NCI-H146 (cell line): ENCODE results near the gene SRGAP3.

Experiments used
- DNase-seq: peaks from one replicate; lab custom pipeline; 2025; lab: John Stamatoyannopoulos, UW

Gene SRGAP3

DNA sequence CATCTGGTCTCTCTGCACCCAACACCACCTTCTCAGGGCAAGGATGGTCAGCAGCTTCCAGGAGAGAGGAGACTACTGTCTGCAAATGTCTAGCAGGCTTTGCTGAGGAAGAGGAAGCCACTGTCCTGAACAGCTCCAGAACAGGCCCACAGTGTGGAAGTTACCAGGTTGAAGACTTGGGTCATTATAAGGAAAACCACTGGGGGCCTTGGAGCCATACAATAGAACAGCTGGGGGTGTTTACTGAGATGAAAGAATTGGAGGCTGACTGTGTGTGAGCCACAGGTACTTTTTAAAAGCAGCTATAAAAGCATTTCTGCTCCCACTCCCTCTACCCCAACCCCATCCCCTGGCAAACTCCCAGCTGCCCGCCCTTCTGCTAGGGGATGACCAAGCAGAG lies 24.2 kb downstream of the SRGAP3 start:
- no peak for DNase-seq

DNA sequence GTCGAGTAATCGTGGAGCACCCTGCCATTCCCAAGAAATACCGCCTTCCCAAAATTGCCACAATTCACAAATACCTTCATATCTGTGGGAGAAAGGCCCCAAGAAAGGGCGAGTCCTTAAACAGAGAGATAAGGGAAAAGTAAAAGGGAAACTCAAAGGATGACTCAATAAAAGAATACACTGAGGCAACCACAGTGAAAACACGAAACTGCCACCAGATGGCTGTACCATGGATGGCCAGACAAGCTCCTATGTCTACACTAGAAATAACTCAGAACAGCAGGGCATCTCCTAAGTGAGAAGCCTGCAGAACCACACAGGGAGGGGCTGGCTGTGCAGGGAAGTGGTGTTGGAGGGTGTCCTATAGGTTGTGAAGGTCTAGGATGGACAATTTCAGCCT lies 25.0 kb downstream of the SRGAP3 start:
- no peak for DNase-seq

DNA sequence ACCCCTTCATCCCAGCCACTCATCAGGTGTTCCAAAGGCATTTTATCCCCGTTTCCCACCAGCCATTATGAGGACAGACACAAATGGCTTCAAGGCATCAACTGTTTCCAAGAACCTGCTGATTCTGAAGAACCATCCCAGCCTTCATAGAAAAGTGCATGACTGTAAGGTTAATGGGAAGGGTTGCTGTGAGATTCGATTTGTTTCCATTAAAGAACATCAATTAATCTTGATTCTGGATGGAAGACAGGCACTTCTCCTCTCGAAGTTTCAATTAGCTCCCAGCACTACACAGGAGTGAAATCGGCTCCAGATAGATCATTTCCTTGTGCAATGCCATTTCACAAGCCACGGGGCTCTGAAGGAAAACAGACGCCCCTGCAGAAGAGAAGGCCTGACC lies 25.8 kb downstream of the SRGAP3 start:
- DNase-seq = no peak

DNA sequence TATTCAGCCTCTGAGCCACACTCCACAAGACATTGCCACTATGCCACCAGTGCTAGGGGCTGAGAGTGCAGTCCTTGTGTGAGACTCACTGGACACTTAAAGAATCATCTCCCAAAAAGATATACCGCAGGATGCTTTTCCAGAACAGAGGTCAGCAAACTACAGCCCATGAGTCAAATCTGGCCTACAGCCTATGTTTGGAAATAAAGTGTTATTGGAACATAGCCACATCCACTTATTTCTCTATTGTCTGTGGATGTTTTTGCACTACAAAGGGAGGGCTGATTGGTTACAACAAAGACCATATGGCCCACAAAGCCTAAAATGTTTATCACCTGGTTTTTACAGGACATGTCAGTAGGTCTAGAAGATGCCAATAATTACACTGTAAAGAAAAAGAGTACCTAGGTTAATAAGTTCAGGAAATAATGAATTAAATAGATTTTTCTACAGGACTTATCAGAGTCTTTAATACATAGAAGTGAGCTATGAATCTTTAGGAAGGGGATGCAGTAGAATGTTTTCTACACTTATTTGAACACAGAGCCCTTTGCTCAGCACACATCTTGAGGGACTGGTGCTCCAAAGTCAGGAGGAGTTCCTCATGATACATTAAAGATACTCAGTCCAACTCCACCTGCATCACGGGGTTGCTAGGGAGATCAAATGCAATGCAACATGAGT lies 26.3 kb downstream of the SRGAP3 start:
- no peak for DNase-seq

DNA sequence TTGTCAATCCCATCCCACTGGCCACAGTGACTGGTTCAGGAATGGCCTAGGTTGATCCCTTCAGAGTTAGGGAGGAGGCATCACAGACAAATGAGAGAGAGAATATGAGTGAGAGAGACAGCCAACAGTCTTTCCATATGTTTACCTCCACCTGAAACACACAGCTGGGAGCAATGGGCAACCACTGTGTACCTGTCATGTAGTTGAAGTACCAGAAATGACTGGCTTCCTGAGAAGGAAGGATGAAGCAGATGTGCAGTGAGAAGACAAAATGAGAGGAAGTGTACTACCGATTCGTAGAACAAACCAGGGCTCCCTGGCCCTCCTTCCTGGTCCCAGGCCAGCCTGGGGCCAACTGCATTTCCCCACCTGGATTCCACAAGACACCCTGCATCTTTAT lies 27.4 kb downstream of the SRGAP3 start:
- DNase-seq = no peak

DNA sequence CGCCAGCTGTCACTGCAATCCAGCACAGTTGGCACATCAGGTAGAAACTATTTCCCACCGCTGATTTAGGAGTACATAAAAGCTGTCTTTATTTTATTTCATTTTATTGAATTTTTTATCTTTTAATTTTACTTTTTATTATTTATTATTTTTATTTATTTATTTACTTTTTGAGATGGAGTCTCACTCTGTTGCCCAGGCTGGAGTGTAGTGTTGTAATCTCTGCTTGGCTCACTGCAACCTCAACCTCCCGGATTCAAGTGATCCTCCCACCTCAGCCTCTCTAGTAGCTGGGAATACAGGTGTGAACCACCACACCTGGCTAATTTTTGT lies 31.0 kb downstream of the SRGAP3 start:
- DNase-seq = no peak

DNA sequence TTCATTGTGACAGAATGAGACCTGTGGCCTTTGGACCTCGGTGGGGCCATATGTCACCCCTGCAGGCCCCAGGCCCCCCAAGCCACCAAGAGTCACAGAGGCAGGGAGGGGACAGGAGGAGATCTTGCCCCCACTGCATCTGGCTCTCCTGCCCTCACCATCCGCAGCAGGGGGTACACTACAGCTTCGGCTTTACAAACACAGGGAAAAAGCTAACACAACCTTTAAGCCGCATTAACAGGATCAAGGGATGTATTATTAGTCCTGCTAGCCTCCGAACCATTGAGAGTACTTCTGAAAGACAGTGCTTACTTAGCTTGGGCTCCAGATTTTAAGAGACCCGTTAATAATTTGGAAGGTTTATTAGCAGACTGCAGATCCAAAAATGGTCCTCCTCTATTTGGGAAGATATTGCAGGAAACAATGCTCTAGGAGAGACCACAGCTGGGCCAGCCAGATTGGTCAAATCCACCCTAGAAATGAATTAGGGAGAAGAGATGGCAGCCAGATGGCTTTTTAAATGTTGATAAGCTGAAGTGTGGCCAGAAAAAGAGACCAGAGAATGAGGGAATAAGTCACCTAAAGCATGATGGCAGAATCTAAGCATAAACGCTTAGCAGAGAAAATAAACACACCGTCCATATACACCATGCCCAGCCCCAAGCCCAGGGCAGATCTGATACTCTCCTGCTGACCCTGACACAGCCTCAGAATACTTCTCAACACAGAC lies 31.5 kb downstream of the SRGAP3 start:
- no peak for DNase-seq

DNA sequence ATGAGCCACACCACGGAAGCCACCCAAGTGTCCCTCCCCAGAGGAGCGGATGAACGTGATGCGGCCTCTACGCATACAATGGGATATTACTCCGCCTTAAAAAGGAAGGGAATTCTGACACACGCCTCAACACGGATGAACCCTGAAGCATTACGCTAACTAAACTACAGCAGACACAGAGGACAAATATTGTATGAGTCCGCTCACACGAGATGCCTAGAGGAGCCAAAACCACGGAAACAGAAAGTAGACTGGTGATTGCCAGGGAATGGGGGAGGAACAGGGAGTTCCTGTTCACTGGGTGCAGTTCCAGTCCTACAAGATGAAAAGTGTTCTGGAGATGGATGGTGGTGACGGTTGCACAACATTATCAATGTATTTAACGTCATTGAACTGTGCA lies 32.7 kb downstream of the SRGAP3 start:
- DNase-seq = no peak

DNA sequence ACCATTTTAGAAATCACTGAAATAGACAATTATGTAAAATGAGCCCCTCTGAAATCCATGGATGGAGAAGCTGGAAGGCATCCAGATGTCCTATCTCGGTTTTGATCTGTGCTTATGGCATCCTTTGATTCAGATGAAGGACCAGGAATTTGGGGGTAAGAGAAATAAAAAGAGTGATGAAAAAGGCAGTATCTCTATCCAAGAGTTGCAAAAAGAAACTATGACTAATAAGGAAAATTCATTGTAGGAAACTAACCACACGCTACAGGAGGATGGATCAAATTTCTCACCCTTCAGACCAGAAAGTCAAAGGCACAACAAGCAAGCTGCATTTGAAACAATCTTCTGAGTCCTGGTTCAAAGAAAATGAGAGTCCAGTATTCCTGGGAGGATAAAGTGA lies 34.8 kb downstream of the SRGAP3 start:
- no peak for DNase-seq

DNA sequence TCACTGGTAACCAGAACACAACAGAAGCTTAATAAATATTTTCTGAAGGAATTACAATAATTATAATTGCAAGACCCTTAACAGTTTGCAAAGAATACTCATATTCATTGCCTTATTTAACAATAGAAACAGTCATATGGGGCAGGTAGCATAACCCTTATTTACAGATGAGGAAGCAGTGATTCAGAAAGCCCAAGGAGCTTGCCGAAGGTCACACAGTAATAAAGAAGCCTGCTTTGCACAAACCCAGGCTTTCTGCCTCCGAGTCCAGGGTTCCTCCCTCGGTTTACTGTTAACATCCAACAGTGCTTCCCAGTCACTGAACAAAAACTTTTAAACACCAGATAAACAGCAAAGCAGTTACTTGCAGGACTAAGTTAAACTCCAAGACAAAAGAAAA lies 35.3 kb downstream of the SRGAP3 start:
- DNase-seq = no peak

DNA sequence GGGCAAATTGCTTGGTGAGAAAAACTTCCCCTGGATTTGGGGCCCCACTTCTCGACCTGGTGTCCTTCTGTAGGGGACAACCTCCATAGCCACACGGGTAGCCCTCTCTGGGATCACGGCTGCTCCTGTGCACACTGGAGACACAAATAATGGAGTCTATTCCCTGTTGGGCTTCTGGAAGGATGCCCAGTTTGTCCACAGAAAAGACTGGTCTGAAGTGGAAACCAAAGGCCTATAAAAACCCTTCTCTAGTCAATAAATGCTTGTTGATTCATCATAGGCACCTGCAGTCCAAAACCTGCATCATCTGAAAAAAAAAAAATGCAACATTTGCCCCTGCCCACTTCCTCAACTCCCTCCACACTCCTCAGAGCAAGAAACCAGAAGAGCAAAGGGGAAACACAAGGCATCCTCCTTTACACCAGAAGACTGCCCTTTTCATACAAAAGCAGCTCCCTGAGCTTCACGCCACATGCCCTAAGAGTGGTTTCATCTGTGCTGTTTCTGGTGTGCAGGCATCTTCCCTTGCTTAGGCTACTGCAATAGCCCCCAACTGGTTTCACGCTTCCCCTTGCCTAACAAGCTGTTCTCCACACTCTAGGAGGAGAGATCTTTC lies 36.3 kb downstream of the SRGAP3 start:
- no peak for DNase-seq

DNA sequence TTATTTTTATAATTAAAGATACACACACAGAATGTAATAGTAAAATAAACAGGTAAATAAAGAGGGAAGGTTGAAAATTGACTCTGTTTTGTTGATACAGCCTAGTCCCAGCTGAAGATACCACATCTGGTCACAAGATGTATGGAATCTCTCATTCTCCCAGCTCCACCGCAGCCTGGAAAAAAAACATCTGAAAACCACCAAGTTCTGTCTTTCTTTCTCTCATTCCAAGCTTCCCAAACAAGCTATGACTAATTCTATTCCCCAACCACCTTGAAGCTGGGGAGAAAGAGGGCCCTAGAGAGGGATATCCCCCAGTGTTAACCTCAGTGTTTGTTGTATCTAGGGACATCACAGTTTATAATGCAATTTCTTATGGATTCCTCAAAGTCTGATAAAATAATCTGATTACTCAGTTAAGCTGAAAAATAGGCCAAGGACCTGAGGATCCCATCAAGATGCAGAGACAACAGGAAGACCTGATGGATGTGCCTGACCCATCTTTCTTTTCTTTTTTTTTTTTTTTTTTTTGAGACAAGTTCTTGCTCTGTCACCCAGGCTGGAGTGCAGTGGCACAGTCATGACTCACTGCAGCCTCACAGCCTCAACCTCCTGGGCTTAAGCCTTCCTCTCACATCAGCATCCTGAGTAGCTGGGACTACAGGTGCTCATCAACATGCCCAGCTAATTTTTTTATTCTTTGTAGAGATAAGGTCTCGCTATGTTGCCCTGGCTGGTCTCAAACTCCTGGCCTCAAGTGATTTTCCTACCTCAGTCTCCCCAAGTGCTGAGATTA lies 38.1 kb downstream of the SRGAP3 start:
- no peak for DNase-seq

DNA sequence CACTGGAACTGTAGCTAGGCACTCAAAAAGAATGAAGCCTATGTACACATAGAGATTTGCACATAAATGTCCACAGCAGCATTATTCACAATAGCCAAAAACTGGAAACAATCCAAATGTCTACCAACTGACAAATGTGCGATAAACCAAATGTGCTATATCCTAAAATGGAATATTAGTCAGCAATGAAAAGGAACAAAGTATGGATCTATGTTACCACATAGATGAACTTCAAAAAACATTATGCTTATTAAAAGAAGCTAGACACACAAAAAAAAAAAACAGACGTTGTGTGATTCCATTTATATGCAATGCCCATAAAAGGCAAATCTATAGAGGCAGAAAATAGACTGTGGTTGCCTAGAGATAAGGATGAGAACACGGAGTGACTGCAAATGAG lies 39.7 kb downstream of the SRGAP3 start:
- DNase-seq = no peak

DNA sequence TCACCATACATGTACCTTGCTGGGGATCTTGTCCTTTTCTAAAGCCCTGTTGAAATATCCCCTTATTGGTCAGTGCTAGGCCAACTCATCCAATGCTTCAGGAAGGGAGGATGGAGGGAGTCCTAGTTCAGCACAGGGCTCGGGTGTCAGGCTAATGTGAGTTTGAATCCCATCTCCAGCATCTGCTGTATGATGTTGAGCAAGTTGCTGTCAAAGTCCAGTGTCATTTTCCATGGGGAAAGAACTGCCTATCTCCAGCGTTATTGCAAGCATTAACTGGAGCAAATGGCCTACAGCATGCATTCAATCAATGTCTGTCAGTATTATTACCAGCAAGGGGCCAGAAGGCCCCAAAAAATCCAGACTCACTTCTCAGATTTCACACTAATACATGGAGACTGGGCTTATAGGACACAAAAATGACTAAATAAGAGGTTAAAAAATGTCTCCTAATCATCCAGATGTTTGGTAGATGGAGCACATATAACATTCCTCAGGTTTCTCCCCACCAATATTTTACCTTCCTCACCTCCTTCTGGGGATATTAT lies 40.8 kb downstream of the SRGAP3 start:
- DNase-seq = no peak

DNA sequence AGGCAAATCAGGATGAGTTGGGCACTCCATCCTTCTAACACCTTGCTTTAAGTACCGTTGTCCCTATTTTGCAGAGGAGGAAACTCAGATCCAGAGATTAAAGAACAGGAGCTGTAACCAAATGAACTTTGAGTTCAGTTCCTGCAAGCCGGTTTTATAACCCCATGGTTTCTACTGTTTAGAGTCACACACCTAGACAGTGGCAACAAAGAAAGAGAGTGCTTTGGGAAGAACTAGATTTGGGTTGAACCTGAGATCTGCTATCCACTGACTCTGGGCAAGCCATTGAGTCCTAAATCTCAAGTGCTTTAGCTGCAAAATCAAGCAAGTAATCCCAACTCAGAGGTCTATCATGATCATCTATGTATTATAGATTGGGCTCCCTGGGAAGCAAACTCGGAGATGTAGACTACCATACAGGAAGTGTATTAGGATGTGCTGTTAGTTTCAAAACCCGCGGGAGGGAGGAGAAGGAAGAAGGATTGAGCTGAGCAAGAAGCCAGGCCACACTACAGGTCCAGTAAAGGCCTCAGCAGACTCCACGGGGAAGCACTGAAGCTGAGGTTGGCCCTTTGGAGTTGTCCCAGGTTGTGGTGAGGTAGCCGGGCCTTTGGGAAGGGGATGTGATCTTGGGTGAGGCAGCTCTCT lies 42.2 kb downstream of the SRGAP3 start:
- no peak for DNase-seq

DNA sequence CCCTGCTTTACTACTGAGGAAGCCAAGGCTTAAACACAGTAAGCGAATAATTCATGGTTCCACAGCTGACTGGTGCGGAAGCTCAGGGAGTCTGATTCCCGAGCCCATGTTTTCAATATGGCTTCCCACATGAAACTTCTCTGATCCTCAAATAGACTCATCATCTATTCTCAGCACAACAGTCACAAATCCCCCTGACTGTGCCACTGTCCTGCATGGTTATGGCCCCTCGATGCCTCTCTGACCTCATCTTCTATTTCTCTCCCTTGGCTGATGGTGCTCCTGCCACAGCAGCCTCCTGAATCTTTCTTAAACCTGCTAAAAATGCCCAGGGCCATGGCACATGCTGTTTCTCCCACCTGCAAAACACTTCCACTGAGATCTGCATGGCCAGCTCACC lies 43.2 kb downstream of the SRGAP3 start:
- DNase-seq = no peak

DNA sequence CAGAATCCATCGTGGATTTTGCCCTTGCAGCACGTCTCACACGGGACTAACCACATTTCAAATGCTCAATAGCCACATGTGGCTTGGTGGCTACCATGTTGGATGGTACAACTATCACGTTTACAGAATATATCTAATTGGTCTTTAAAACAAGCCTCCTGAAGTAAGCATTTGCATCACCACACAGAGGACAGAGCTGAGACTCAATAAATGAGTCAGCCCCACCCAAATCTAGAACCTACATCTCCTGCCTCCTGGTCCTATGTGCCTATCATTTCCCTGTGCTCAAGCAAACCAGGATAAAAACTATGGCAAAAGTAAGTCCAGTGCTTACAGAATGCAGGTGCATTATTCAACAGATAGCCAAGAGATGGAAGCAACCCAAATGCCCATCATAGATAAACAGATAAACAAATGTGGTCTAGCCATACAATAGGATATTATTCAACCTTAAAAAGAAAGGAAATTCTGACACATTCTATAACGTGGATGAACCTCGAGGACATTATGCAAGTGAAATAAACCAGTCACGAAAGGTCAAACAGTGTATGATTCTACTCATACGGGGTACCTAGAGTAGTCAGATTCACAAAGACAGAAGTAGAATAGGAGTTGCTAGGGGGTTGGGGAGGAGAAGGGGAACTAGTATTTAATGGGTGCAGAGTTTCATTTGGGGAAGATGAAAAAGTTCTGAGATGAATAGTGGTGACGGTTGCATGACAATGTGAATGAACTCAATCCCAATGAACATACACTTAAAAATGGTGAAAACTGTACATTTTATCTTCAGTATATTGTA lies 43.9 kb downstream of the SRGAP3 start:
- DNase-seq = no peak

DNA sequence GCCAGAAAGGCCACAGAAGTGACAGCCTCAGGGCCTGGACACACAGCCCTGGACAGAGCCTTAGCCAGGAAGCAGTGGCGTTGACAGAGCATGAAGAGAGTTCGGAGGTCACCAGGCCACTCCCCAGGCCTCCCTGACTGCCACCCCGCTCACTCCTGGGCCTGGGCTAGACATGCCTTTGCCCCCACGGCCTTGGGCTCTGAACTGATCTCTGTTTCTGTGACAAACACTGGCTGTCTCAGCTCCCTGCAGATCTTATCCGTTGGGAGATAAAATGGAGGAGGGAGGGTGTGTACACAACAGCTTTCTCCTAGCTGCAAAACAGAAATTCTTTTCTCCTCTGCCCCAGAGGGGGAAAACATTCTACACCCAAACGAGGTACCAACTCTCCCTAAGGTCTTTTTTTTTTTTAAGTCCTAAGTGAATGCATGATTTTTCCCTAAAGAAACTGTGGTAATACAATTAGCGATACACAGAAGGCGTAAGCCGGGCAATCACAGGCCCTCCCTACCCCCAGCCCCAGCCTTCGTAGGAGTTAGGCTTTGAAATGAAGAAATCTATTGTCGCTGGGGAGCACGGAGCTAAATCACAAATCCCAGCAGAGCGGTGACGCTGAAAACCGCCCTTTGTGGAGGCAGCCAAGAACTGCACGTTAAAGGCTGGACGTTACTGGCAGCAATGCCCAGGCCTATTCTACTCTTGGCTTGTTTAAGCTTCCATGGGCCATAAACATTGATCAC lies 45.0 kb downstream of the SRGAP3 start:
- no peak for DNase-seq

DNA sequence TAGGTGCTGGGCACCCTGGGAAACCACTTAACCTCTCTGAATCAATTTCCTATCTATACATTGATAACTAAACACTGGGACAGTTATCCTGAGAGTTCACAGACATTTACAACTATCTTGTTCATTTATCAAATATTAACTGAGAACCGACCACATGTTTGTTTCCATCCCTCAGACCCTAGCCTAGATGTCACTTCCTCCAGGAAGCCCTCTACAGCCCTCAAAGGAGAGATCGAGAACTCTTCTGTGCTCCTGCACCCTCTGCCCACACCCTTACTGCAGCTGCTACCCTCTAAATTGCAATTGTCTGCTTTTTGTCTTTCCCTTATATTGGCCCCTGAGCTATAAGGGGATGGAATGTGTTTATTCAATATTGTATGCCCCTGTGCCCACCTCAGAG lies 46.1 kb downstream of the SRGAP3 start:
- DNase-seq = no peak

DNA sequence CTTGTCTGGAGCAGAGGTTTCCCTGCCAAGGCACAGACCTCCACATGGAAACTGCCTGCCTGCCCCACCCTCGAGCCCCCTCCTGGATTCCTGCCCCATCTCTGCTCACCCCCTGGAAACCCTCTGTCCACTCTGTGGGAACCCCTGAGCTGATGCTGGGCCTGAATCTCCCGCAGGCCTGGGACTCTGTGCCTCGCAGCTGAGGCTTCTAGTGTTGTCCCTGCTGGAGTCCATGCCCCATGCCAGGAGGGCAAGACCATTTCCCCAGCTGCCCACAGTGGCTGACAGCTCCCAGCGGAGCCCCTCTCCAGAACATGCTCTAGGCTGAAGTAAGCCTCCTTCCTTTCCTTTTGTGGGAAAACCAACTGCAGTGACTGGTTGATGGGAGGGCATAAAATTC lies 46.9 kb downstream of the SRGAP3 start:
- DNase-seq = no peak

DNA sequence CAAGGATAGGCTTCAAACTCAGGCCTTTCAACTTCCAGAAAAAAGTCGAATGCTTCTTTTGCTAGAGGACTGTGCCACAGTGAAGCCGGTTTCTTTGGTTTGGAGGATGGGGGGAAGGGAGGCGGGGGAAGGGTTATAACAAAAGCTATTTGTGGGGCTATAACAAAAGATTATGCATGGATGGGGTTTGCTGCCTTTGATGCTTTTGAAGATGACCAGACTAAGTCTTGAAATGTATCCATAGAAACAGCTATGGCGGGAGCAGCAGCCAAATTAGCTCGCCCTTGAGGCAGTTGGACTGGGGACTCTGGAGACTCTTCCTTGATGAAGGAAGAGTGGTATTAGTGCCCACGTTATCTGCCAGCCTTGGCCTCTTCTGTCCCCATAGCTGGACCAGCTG lies 47.5 kb downstream of the SRGAP3 start:
- no peak for DNase-seq
